A549 (cell line): Measurements from ENCODE around the gene TRDMT1. TPM values are rescaled to one million over a fixed set of nuclear protein-coding genes. Genes with fewer than 3 reads are reported as not detected.

Experiments
- ATAC-seq, 2 experiments: fragments of 200-7000 bp in 1 of 2; fragments of >200 bp in 1 of 2; cut with Nextera tagmentation in 1 of 2; cut with Tn5 transposase in 1 of 2; 3 replicates each; pipeline versions ENCODE4 v1.8.0 to v1.9.1; 2018 to 2020; ENCODE audit warnings: mild to moderate bottlenecking in 1 of 2, moderate library complexity in 1 of 2
- CTCF ChIA-PET: fragments of 300-600 bp; sonication (Branson Sonifier 250); formaldehyde crosslinking; extraction: SDS; loops from one replicate; lab custom pipeline; 2021; ENCODE audit warnings: antibody characterized with exemption, inconsistent platforms; lab: Yijun Ruan, JAX
- POLR2A ChIA-PET: fragments of 350-600 bp; formaldehyde crosslinking; extraction: SDS; loops from one replicate; lab custom pipeline; 2021; ENCODE audit warnings: antibody characterized with exemption, inconsistent platforms; lab: Yijun Ruan, JAX
- DNase-seq, 2 experiments: peaks; one replicate each; pipeline versions ENCODE4 v3.0.0 to v3.0.0-alpha.2; 2011 to 2016; ENCODE audit warnings: low read depth in 1 of 2, low spot score in 1 of 2
- FAIRE-seq: peaks from 2 replicates; lab custom pipeline; 2011; peaks lifted over from hg19 to GRCh38; lab: Jason Lieb, UNC
- H3K27ac ChIP-seq, 2 experiments: fragments of >200 bp; sonication (Bioruptor Twin); formaldehyde crosslinking; 3 replicates each; pipeline ENCODE4 v1.5.1; 2016 to 2017
- H3K4me1 ChIP-seq: fragments of >200 bp; sonication (Bioruptor Twin); formaldehyde crosslinking; 3 replicates; pipeline ENCODE4 v1.6.1; 2016
- H3K4me2 ChIP-seq: fragments of >200 bp; sonication (Bioruptor Twin); formaldehyde crosslinking; 3 replicates; pipeline ENCODE4 v1.6.1; 2016
- H3K4me3 ChIP-seq: fragments of >200 bp; sonication (Bioruptor Twin); formaldehyde crosslinking; 3 replicates; pipeline ENCODE4 v1.5.1; 2016
- H3K9me3 ChIP-seq: fragments of >200 bp; sonication (Bioruptor Twin); formaldehyde crosslinking; 3 replicates; pipeline ENCODE4 v1.6.1; 2016
- BCL3 ChIP-seq: fragments of >200 bp; sonication (Bioruptor Twin); formaldehyde crosslinking; IDR thresholded peaks from 3 replicates; pipeline ENCODE4 v1.6.1; 2016
- BHLHE40 ChIP-seq: IDR thresholded peaks from 2 replicates; pipeline ENCODE4 v1.6.1; 2012; ENCODE audit warnings: low read depth, low read length, inconsistent platforms
- CHD4 ChIP-seq: fragments of 200-600 bp; sonication (generic); IDR thresholded peaks from 2 replicates; pipeline ENCODE4 v1.6.1; 2016; ENCODE audit warnings: antibody characterized with exemption, mild to moderate bottlenecking, borderline replicate concordance
- CTCF ChIP-seq: fragments of >200 bp; sonication (Bioruptor Twin); formaldehyde crosslinking; IDR thresholded peaks from 3 replicates; pipeline ENCODE4 v1.5.1; 2016
- E2F6 ChIP-seq: IDR thresholded peaks from 2 replicates; pipeline ENCODE4 v1.6.1; 2012; ENCODE audit warnings: low read depth, borderline replicate concordance
- EHF ChIP-seq: fragments of 250-450 bp; sonication (Bioruptor Pico); IDR thresholded peaks from 2 replicates; pipeline ENCODE4 v1.5.0; 2020; ENCODE audit warnings: mild to moderate bottlenecking
- FOSL2 ChIP-seq, 2 experiments: fragments of 450-650 bp in 1 of 2; fragments of >200 bp in 1 of 2; sonication (Bioruptor Twin) in 1 of 2; formaldehyde crosslinking; IDR thresholded peaks; 2 replicates each; pipeline versions ENCODE4 v1.5.0 to v1.6.1; 2016 to 2020; ENCODE audit warnings: mild to moderate bottlenecking in 1 of 2, moderate library complexity in 1 of 2
- GATA3 ChIP-seq: IDR thresholded peaks from 2 replicates; pipeline ENCODE4 v1.6.1; 2012; ENCODE audit warnings: borderline replicate concordance
- HES2 ChIP-seq: fragments of >200 bp; sonication (Bioruptor Twin); formaldehyde crosslinking; IDR thresholded peaks from 2 replicates; pipeline ENCODE4 v1.6.1; 2016
- HMGXB4 ChIP-seq: fragments of 250-450 bp; sonication (Bioruptor Pico); IDR thresholded peaks from 2 replicates; pipeline ENCODE4 v1.5.0; 2021; ENCODE audit warnings: mild to moderate bottlenecking, moderate library complexity, borderline replicate concordance
- HOXB13 ChIP-seq: fragments of 250-450 bp; sonication (Bioruptor Pico); IDR thresholded peaks from 2 replicates; pipeline ENCODE4 v1.5.0; 2020; ENCODE audit warnings: low read depth, mild to moderate bottlenecking, moderate library complexity
- JUNB ChIP-seq: fragments of >200 bp; sonication (Bioruptor Twin); formaldehyde crosslinking; IDR thresholded peaks from 2 replicates; pipeline ENCODE4 v1.6.1; 2016
- KDM1A ChIP-seq: fragments of 200-600 bp; sonication (generic); IDR thresholded peaks from 2 replicates; pipeline ENCODE4 v1.6.1; 2016; ENCODE audit warnings: low read depth, mild to moderate bottlenecking
- MAFK ChIP-seq: fragments of 450-650 bp; IDR thresholded peaks from 2 replicates; pipeline ENCODE4 v1.6.1; 2014; ENCODE audit not compliant: partially characterized antibody
- NPAS2 ChIP-seq: fragments of 250-450 bp; sonication (Bioruptor Pico); IDR thresholded peaks from 2 replicates; pipeline ENCODE4 v1.8.0; 2022; ENCODE audit warnings: mild to moderate bottlenecking, moderate library complexity, borderline replicate concordance
- PBX3 ChIP-seq: IDR thresholded peaks from 2 replicates; pipeline ENCODE4 v1.6.1; 2012
- POLR2AphosphoS2 ChIP-seq: conservative IDR thresholded peaks from 2 replicates; pipeline ENCODE4 v1.6.1; 2012; ENCODE audit warnings: low read length, improper control_type of control experiment, inconsistent platforms
- RAD21 ChIP-seq, 2 experiments: fragments of >200 bp in 1 of 2; sonication (Bioruptor Twin) in 1 of 2; formaldehyde crosslinking in 1 of 2; IDR thresholded peaks in 1 of 2; conservative IDR thresholded peaks in 1 of 2; 2 replicates in 1 of 2; 3 replicates in 1 of 2; pipeline ENCODE4 v1.6.1; 2012 to 2018; ENCODE audit warnings: inconsistent platforms in 1 of 2
- RNF2 ChIP-seq: fragments of 200-600 bp; sonication (generic); IDR thresholded peaks from 2 replicates; pipeline ENCODE4 v1.6.1; 2016; ENCODE audit warnings: low read depth, mild to moderate bottlenecking, antibody characterized with exemption, moderate library complexity, borderline replicate concordance
- TFCP2L1 ChIP-seq: fragments of 250-450 bp; sonication (Bioruptor Pico); IDR thresholded peaks from 2 replicates; pipeline ENCODE4 v1.5.0; 2021; ENCODE audit warnings: mild to moderate bottlenecking
- TP53 ChIP-seq: fragments of 250-450 bp; sonication (Bioruptor Pico); IDR thresholded peaks from 2 replicates; pipeline ENCODE4 v1.5.0; 2021; ENCODE audit warnings: mild to moderate bottlenecking, moderate library complexity
- WGBS: methylation state at CpG from one replicate; pipeline ENCODE4 v1.1.6; 2017; ENCODE audit errors: missing lambda C conversion rate; 5-methylcytosine and 5-hydroxymethylcytosine counted together
- polyA plus RNA-seq, 4 experiments: library from polyadenylated mRNA; depleted of rRNA in 3 of 4; stranded (reverse); fragments of >200 nt; fragmentation: RNase III in 1 of 4; extraction: RNeasy Plus Mini Kit Qiagen cat#74134 plus additional on column Dnase treatment in 1 of 4; gene quantifications; 2 replicates in 3 of 4; 3 replicates in 1 of 4; pipeline ENCODE4 v1.2.3, GENCODE V29; 2011 to 2017

The TRDMT1 gene
- polyA plus RNA-seq, 2 of the 4 experiments (the other 2 are of a cell fraction), result 2.4 to 7.4 TPM

- TF ChIP-seq JUNB, result peak; percentile 90
- TF ChIP-seq FOSL2 (IDR thresholded peaks at IDR 0.05), result peak; percentile 95
- peak; percentile 100 for TF ChIP-seq FOSL2 (CRISPR knock-in tag; IDR thresholded peaks at IDR 0.05)
- TF ChIP-seq E2F6, result peak; percentile 43; the same call in 1 of the 2 replicates
- TF ChIP-seq HOXB13 (CRISPR knock-in tag), result no peak
- peak; percentile 40; the same call in 1 of the 2 replicates for TF ChIP-seq GATA3
- TF ChIP-seq PBX3, result no peak
Measured at GRCh38 chr10:17228091-17229015, 26.9 kb upstream of the TRDMT1 start, which contains the start of gene VIM (continued).

GRCh38 chr10:17227367-17228090 is 26.1 kb upstream of the TRDMT1 start:
- no peak for FAIRE-seq
- peak overlapping the region; percentile 94 for H3K4me3 ChIP-seq
- WGBS, result 7% methylated on average over 12 of the region's 12 CpGs
- H3K27ac ChIP-seq, result peak overlapping the region; percentile 92 to 100
- H3K4me1 ChIP-seq, result peaks cover 28% of the 10 kb centered on the region
- no peak for ATAC-seq
- ChIA-PET CTCF (interaction anchor here (1.2 to 6.3 kb wide), 7 partner anchors 9 to 165 kb away, joined by 3 to 53 read pairs (median 5); partner anchors contain the start of gene TRDMT1), POLR2A (interaction anchor here (1.1 to 6.0 kb wide), 7 partner anchors 12 to 261 kb away, joined by 3 to 96 read pairs (median 24); partner anchors contain the start of gene TRDMT1)
- no peaks in the 10 kb centered on the region for H3K9me3 ChIP-seq
- DNase-seq, result peak in 1 of 2 experiments; percentile 34
- TF ChIP-seq EHF (CRISPR knock-in tag), result no peak
- TF ChIP-seq HES2, result no peak
- peak; percentile 99 for TF ChIP-seq MAFK
- no peak for TF ChIP-seq TP53 (CRISPR knock-in tag)
- TF ChIP-seq HMGXB4 (CRISPR knock-in tag), result no peak
- TF ChIP-seq TFCP2L1 (CRISPR knock-in tag), result peak; percentile 33; the same call in 1 of the 2 replicates
- TF ChIP-seq BHLHE40, result no peak
- no peak for TF ChIP-seq KDM1A
- no peak for TF ChIP-seq NPAS2 (CRISPR knock-in tag)
- TF ChIP-seq CTCF, result peak; percentile 22; the same call in 2 of the 3 replicates
- no peak for TF ChIP-seq RNF2
- TF ChIP-seq PBX3, result no peak
- no peak for TF ChIP-seq CHD4
- TF ChIP-seq POLR2AphosphoS2, result no peak
- no peak for TF ChIP-seq BCL3
- TF ChIP-seq RAD21 (conservative IDR thresholded peaks at IDR 0.05 in 1 of 2, IDR thresholded peaks at IDR 0.05 in 1 of 2), result 0 out of 5 replicates have a peak, but pooled peaks of 1 of the 2 experiments have one; percentile 17
- H3K4me2 ChIP-seq, result peak overlapping the region; percentile 97
